ENCODE results near the gene EIF5.

Gene EIF5

DNA sequence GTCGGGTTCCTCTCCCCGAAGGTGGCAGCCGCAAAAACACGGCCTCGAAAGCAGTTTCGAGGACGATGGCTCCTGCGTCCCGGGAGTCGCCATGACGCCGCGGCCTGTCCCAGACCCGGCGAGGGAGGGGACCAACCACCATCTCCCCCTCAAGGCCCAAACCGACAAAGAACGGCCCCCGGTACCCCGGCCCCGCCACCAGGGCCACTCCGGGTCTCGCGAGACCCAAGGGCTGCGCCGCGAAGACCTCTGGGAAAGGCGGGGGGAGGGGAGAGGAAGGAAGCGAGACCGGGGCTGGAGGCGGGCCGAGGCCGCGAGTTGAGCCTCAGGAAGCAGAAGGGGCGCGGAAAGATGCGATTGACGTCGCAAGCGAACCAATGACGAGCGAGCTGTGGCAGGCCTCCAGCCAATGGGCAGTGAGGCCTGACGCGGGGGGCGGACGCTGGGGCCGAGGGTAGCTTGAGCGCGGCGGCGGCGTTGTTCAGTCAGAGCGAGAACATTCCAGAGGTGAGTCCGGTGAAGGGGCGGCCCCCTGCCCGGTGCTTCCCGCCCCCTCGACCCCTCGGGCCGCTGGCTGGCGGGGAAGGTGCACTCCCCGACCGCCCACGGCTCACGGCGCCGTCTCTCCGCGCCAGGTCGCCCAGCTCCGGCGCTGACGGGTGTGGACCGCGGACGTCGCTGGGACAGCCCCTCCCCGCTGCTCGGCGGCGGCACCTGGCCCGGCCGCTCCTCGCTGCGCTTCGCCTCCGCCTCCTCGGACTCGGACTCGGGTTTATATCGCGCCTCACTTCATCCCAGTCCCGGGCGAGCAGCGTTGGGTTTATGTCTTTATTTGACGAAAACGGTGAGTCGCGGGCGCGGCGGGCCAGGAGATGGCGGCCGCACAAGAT is at the start of gene EIF5:
Gene EIF5, plus strand, starts transcription at position 484 of the 890 bp plus-strand sequence. CDS start 1,624 bp downstream, outside the sequence.
- peak; percentile 94 for DNase-seq

DNA sequence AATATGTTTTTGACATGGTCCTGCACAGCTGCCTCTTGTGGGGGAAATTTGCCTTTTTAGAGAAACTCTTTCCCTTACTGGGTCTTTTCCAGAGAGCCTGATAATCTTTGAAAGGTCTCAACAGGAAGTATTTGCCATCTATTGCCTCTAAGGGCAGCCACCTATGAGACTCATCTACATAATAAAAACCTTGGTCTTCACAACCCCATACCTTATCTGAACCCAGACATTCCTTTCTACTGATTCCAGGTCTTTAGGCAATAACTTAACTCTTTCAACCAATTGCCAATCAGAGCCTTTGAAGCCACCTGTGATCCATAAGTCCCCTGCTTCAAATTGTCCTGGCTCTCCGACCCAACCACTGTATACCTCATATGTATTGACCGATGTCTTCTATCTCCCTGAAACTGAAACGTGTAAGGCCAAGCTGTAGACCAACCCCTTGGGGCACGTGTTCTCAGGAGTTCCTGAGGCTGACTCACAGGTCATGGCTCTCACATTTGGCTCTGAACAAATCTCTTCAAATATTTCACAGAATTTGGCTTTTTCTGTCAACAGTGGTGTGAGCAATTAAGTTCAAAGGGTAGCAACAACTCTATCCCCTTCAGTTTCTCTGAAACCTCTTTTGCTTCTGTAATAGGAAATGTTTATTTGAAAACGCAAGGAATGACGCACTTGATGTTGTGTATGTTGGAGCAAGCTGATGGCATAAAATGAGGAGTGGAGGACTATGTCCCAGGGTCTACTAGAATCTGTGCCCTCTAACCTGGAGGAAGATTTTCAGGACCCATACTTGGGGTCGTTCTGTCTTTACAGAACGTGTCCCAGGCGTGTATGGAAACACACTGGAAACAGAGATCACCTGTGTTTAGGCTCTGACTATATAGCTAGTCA is 49.2 kb upstream of the EIF5 start:
- no peak for DNase-seq

DNA sequence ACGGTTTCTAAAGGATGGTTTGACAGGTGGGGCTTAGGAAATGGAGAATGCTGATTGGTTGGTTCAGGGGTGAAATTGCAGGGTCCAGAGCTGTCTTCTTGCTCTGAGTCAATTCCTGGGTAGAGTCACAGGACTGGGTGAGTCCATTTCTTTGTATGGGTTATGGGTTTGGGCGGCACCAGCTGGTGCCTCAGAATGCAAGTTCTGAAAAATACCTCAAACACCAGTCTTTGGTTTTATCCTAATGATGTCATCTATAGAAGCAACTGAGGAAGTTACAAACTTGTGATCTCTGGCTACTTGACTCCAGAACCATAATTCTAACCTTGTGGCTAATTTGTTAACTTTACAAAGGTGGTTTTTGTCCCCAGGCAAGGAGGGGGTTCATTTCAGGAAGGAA is 47.6 kb upstream of the EIF5 start:
- DNase-seq = no peak

DNA sequence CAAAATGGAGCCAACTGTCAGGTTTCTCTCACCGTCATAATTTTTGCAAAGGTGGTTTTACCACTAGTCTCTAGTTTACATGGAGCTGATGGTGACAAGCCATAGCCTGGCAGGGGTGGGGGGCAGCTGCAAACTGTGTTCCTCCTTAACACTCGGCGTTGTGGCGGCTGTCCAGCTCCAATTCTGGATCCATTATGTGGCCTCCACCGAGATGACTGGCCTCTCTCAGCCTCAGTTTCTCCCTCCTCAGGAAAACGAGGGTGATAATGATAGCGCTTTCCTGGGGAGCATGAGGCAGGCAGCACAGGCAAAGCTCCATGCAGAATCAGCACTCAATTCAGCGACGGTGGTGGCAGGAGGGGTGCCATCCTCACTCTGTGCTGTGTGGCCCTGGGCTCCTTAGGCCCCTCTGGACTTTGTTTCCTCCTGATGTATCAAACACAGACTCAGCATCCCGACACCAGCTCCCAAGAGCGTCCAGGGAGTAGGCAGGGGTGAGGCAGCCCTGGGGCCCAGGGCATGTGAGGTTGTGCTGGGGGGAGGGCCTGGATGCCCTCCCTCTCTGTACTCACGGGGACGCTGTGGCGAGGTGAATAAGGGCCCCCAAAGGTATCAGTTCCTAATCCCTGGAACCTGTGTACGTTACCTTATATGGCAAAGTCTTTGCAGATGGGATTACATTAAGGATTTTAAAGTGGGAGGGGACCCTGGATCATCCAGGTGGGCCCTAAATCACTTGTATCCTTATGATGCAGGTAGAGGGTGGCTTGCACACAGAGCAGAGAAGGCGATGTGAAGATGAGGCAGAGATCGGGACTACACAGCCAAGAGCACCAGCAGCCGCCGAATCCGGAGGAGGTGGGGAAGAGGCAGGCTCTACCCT is 46.8 kb upstream of the EIF5 start:
- DNase-seq = no peak

DNA sequence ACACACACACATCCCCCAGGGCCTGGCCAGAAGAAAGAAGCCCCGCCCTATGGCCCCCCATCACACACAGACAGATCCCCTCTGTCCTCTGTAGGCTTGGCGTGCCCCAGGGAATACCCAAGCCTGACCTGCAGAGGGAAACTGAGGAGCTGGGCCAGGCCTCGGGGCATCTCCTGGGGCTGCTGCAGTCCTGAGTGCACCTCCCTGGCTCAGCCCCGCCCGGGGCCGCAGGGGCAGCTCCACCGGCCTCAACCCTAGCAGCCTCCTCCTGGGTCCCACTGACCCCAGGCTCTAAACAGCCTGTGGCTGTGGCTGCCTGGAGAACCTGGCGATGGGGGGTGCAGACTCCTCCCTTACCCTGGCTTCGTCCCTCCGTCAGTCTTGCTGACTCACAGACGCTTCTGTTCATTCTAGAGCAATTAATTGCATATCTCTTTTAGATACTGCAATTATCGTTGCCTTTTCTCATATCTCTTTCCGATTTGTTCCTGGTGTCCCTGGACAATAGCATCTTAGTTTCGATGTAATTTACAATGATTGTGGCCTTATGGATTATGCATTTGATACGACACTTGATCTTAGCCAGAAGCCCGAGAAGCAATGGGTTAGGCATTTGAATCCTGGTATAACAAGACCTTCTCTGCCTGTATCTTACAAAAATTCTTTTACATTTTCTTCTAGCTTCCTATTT is 45.8 kb upstream of the EIF5 start:
- no peak for DNase-seq

DNA sequence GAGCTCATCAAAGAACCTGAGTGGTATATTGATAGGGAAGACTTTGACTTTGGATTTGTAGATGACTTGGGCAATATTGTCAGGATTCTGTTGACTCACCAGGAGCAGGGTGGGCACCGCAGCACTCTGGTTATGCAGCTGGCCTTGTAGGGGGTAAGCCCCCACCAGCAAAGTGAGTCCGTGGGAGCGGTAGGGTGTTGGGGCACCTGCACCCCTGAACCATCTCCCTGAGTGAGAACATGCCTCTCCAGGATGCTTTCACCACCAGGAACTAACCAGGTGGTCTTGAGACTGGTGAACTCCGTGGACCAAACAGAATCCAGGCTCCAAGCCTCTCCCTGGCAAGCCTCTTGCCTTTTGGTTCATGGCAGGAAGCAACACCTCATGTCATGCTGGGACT is 44.0 kb upstream of the EIF5 start:
- DNase-seq = no peak

DNA sequence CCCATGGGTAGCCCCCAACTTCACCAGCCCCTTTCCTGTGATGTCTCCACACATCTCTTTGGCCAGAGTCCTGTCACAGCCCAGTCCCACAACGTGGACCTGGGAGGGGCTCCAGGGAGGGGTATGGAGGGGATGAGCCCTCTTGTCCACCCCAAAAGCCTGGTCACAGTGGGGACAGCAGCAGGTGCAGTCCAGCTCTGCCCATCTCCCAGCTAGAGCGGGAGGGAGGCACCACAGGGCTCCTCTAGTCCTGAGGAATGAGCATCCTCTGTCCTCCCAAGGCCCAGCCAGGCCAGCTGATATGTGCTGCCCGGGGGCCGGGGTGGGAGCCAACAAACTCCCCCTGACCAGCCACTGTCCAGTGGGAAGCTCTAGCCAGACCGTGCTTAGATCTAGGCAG is 43.5 kb upstream of the EIF5 start:
- no peak for DNase-seq

DNA sequence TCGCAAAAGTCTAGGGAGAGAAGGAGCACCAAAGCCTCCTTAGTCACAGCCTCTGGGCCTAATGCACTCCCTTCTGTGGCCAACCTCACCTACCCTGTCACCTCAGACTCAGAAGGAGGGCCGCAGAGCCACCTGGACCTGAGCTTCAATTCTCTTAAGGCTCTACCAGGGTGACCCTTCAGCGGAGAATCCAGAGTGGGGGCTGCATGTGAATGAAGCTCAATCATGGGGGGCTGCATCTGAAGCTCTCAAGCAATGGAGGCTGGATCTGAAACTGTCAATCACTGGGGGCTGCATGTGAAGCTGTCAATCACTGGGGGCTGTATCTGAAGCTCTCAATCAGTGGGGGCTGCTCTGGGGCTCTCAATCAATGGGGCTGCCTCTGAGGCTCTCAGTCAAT is 43.1 kb upstream of the EIF5 start:
- no peak for DNase-seq

DNA sequence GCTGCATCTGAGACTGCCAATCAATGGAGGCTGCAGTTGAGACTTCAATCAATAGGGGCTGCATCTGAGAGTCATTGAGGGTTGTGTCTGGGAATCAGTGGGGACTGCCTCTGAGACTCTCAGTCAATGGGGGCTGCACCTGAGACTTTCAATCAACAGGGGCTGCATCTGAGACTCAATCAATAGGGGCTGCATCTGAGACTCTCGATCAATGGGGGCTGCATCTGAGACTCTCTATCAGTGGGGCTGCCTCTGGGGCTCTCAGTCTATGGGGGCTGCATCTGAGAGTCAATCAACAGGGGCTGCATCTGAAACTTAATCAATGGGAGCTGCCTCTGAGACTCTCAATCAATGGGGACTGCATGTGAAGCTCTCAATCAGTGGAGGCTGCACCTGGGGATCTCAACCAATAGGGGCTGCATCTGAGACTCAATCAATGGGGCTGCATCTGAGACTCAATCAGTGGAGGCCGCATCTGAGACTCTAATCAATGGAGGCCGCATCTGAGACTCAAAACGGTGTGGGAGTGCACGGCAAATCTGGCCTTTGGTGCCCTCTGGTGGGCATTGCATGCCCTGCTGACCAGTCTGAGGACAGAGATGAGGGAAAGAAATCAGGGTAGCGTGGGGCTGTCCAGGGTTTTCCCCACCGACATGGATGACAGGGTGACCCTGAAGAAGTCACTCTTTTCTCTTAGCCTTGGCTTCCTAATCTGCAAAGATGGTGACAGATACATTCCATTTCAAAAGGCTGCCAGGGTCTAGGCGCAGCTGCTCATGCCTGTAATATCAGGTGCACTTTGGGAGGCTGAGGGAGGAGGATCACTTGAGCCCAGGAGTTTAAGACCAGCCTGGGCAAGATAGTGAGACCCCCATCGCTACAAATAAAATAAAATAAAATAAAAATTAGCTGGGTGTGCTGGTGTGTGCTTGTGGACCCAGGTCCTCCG is 41.3 kb upstream of the EIF5 start:
- DNase-seq = peak; percentile 21

DNA sequence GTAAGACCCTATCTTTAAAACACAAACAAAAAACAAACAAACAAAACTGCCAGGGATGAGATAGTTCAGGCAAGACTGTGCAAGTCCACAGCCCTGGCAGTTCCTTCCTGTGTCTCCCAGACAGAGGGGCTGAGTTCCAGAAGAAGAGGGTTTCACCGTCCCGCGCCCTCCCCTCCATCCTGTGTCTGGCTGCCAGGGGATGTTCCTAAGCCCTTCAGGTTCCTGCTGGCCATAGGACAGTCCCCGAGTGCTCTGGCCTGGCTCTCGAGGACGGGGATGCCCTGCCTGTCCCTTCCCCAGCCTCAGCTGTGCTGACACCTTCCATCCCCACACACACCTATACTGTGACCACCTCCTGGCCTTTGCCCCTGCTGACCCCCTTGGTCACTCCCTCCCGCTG is 40.6 kb upstream of the EIF5 start:
- no peak for DNase-seq

DNA sequence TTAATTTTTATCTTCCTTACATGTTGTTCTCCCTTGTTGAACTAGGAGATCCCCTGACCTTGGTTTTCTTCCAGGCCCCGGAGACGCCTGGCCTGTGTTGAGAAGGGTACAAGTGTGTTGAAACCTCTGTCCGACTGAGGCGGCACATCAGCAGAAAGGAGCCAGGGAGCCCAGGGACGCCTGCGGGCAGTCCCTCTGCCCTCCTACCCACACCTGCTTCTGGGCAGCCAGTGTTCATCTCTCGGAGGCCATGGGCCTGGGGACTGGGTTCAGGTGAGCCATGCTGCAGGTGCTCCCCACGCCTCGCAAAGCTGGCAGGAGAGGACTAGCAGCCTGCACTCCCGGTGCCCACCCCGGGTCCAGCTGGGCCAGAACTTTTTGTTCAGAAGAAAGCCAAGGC is 39.9 kb upstream of the EIF5 start:
- DNase-seq = no peak

DNA sequence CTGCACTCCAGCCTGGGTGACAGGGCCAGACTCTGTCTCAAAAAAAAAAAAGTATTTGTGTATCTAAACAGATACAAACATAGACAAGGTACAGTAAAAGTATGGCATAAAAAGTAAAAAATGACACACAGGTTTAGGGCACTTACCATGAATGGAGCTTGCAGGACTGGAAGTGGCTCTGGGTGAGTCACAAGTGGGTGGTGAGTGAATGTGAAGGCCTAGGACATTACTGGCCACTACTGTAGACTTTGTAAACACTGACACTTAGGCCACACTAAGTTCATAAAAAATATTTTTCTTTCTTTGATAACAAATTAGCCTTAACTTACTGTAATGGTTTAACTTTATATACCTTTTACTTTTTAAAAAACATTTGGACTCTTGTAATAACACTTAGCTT is 38.0 kb upstream of the EIF5 start:
- DNase-seq = no peak

DNA sequence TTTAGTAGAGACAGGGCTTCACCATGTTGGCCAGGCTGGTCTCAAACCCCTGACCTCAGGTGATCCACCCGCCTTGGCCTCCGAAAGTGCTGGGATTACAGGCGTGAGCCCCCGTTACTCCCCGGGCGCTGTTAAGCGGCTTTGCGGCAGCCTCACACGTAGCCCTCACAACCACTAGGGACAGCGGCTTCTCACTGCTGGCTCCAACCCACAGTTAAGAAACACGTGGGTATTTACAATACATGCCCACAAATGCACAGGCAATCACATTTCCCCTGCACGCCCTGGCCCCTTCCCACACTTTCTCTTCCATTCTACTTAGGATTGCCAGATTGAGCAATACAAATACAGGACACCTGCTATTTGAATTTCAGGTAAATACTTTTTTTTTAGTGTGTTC is 37.0 kb upstream of the EIF5 start:
- DNase-seq = no peak

DNA sequence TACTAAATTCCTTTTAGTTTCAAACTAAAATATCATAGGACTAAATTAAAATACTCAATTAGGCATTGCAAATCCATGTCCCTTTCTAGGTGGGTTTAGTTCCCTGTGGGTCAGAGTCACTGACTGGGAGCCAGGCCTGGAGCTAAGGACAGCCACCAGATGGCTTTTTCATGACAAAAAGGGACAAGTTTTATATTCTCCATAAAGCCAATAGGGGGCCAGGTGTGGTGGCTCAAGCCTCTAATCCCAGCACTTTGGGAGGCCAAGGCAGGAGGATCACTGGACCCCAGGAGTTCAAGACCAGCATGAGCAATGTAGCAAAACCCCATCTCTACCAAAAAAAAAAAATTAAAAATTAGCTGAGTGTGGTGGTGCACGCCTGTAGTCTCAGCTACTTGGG is 35.4 kb upstream of the EIF5 start:
- DNase-seq = no peak

DNA sequence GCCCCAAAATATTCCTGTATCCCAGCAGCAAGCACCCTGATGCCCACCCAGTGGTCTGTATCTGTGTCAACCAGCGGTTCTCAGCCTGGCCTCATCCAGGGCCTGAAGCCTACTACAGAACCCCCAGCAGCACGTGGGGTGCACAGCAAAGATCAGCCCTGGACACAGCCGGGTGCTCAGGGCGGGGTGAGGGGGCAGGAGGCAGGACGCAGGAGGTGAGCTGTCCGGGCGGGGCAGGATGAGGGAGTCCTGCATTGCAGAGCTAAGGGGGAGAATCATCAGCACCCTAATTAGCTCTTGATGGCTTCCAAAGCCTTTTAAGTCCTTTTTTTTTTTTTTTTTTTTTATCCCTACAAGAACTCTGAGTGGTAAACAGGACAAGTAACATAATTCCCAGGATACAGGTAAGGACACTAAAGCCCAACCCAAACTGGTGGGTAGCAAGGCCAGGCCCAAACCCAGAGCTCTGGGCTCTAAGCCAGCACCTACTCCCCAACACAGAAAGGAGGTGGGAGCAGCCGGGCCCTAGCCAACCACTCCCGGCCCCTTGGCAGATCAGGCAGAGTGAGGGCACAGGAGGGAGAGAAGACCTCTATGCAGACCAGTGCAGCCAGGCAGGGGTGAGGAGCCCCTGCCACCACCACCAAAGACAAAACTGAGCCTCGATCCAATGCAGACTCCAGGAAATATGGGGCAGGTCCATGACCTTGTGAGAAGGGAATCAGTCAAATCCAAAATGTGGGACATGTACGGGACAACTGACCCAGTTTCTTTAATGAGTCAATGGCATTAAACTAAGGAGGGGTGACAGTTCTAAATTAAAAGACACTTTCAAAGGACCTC is 32.3 kb upstream of the EIF5 start:
- DNase-seq = no peak

DNA sequence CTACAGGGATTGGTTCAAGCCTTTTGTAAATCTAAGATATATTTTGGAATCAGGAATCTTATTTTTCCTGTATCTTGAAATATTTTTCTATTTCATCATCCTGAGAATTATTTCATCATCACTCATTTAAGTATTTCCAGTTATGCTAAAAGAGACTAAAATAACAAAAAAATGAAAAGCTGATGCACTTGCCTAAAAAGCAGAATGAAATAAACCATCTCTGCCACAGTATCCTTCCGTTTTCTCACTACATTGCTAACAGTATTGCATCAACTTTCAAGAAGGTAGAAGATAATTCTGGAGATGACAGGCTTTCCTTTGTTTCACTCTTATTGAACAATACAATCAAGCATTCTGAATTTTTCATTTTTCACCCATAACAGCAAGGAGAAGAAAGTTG is 31.1 kb upstream of the EIF5 start:
- no peak for DNase-seq

DNA sequence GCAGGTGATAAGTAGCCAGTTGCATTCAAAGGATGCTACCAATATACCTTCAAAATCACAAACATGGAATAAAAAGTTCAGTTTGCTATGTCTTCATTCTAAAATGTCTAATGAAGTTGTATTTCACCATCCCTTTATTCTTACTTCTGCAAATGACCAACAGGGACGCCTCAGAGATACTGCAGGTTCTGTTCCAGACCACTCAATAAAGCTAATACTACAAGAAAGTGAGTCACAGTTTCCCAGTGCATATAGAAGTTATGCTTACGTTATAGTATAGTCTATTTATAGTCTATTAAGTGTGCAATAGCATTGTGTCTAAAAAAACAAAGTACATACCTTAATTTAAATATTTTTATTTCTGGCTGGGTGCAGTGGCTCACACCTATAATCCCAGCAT is 29.3 kb upstream of the EIF5 start:
- no peak for DNase-seq

DNA sequence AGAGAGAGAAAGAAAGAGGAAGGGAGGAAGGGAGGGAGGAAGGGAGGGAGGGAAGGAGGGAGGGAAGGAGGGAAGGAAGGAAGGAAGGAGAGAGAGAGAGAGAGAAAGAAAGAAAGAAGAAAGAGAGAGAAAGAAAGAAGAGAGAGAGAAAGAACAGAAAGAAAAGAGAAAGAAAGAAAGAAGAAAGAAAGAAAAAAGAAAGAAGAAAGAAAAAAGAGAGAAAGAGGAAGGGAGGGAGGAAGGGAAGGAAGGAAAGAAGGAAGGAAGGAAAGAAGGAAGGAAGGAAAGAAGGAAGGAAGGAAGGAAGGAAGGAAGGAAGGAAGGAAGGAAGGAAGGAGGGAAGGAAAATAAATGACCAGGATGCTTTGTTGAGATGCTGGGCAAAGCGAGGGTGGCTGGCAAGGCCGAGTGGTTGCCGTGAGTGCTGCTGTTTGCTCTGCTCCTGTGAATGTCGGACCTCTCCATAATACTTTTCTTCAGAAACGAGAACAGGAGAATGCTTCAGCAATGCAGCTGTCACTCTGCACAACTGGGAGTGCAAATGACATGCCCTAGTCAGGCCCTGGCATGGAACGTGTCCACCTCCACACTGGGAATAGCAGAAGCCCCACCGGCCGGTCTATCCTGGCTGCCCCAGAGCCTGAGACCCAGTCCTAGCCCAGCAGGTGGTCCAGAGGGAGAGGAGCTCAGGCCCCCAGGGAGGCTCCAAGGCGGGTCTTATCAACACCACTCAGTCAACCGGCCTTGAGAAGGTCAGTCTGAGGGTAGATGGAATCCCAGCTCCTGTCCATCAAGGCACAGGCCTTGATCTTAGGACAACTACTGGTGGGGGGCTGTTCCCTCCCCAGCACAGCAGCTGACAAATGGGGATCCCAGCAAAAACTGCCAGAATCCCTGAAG is 25.1 kb upstream of the EIF5 start:
- no peak for DNase-seq

DNA sequence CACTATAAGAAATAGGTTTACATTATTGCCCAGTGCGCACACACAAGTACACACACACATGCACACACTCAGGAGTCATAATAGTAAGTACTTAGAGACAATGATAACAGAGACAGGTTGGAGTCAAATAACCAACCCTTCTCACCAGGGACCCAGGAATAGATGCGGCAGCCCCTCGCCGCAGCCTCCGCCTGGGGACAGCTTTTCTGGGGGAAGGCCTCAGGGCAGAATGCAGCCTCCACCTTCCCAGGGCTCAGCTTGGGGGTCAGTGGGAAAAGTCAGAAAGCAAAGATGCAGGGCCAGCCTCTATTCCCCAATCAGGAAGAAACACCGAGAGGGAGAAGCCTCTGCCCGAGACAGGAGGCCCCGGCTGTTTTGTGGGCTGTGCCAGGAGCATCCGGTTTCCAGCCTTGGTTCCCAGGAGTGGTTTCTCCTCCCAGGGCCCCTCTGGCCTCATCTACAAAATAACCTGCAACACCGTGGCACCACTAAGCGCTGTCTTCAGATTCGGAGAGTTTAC is 23.4 kb upstream of the EIF5 start:
- no peak for DNase-seq

All from DMS 273 treated with DMSO at 0.1 percent for 48 hours (cell line).